Peyer's patch (tissue), 4 donors: ENCODE data around the gene MYO1F. TPM values are rescaled to one million over a fixed set of nuclear protein-coding genes. Genes with fewer than 3 reads are reported as not detected.

Source experiments
- DNase-seq, 3 donors: peaks; one replicate each; pipeline ENCODE4 v3.0.0-alpha.2; 2017 to 2019
- H3K27ac ChIP-seq, 4 donors: fragments of 200-600 bp; sonication (generic); one replicate each; pipeline ENCODE4 v1.5.1; 2016 to 2019
- H3K27me3 ChIP-seq, 2 donors: fragments of 200-600 bp; sonication (generic); one replicate each; pipeline ENCODE4 v1.5.1; 2019
- H3K36me3 ChIP-seq, 3 donors: fragments of 200-600 bp; sonication (generic); one replicate each; pipeline ENCODE4 v1.5.1; 2016 to 2019
- H3K4me1 ChIP-seq, 4 donors: fragments of 200-600 bp; sonication (generic); one replicate each; pipeline ENCODE4 v1.5.1; 2016 to 2019
- H3K4me3 ChIP-seq, 4 donors: fragments of 200-600 bp; sonication (generic); 1 replicate in 3 of 4; 2 replicates in 1 of 4; pipeline ENCODE4 v1.5.1; 2016 to 2019; ENCODE audit warnings: mild to moderate bottlenecking in 1 of 4
- H3K9me3 ChIP-seq, 4 donors: fragments of 200-600 bp; sonication (generic); one replicate each; pipeline ENCODE4 v1.5.1; 2016 to 2019; ENCODE audit warnings: mild to moderate bottlenecking in 1 of 4
- POLR2A ChIP-seq, 2 donors: fragments of 450-650 bp; IDR thresholded peaks; one replicate each; pipeline ENCODE4 v1.5.1; 2017; ENCODE audit warnings: antibody characterized with exemption in 2 of 2, mild to moderate bottlenecking in 2 of 2, moderate library complexity in 2 of 2
- total RNA-seq, 4 donors: library from RNA; depleted of rRNA; stranded (reverse); fragments of >200 nt; gene quantifications; one replicate each; pipeline ENCODE4 v1.1.0, GENCODE V29; 2016
- TF ChIP-seq, protein P1 (sequence below), 6 experiments: fragments of 450-650 bp in 4 of 6; fragments of 200-600 bp in 2 of 6; sonication (generic) in 1 of 6; IDR thresholded peaks; one replicate each; pipeline ENCODE4 v1.5.1; 2017 to 2019; ENCODE audit warnings: antibody characterized with exemption in 6 of 6, mild to moderate bottlenecking in 3 of 6, moderate library complexity in 1 of 6

Gene MYO1F
- total RNA-seq, 4 donors from 2014 or later = 10.8 to 168 (median 22.1) TPM

- TF ChIP-seq, protein P1, sequence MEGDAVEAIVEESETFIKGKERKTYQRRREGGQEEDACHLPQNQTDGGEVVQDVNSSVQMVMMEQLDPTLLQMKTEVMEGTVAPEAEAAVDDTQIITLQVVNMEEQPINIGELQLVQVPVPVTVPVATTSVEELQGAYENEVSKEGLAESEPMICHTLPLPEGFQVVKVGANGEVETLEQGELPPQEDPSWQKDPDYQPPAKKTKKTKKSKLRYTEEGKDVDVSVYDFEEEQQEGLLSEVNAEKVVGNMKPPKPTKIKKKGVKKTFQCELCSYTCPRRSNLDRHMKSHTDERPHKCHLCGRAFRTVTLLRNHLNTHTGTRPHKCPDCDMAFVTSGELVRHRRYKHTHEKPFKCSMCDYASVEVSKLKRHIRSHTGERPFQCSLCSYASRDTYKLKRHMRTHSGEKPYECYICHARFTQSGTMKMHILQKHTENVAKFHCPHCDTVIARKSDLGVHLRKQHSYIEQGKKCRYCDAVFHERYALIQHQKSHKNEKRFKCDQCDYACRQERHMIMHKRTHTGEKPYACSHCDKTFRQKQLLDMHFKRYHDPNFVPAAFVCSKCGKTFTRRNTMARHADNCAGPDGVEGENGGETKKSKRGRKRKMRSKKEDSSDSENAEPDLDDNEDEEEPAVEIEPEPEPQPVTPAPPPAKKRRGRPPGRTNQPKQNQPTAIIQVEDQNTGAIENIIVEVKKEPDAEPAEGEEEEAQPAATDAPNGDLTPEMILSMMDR (IDR thresholded peaks at IDR 0.05) = no peak
- no peak for TF ChIP-seq POLR2A (IDR thresholded peaks at IDR 0.05)
- H3K4me1 ChIP-seq = peaks cover 0 to 9% (median 4%) of the 10 kb centered on the region in 4 donors
Measured at GRCh38 chr19:8485561-8486371, 91.5 kb downstream of the MYO1F start.

GRCh38 chr19:8484331-8484894, 92.8 kb downstream of the MYO1F start:
- no peak overlapping the region for H3K27ac ChIP-seq
- H3K36me3 ChIP-seq = peaks cover 0 to 92% (median 0%) of the 10 kb centered on the region in 3 donors
- peak in 2 of 3 donors; percentile 39 to 66 for DNase-seq
- no peak overlapping the region for H3K4me3 ChIP-seq
- H3K4me1 ChIP-seq = peaks cover 0 to 9% (median 4%) of the 10 kb centered on the region in 4 donors
- TF ChIP-seq, protein P1 (IDR thresholded peaks at IDR 0.05) = no peak
- TF ChIP-seq POLR2A (IDR thresholded peaks at IDR 0.05) = no peak
- H3K9me3 ChIP-seq = no peaks in the 10 kb centered on the region
- H3K27me3 ChIP-seq = no peaks in the 10 kb centered on the region

More at GRCh38 chr19:8485561-8486371, 91.5 kb downstream of the MYO1F start:
- Histone ChIP-seq H3K4me3 (no peak overlapping the region), H3K9me3 (no peaks in the 10 kb centered on the region), H3K36me3 (peaks cover 0 to 91% (median 0%) of the 10 kb centered on the region in 3 donors), H3K27me3 (no peaks in the 10 kb centered on the region), H3K27ac (no peak overlapping the region)
- DNase-seq = peak in 1 of 3 donors; percentile 44

DNA sequence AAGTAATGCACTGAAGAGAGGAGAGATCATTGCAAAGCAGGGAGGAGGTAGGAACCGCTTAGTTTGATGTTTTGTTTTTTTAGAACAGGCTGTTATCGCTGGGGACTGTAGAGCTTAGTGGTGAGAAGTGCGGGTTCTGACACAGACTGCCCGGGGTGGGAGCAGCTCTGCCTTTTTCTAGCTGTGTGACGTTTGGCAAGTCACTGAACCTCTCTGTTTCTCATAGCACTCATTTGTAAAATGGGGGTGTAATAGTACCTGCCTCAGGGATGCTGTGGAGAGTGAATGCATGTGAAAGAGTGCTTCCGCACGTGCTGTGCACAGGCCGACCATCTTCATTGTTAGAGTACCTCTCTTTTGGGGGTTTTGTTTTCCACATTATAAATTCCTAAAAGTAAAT, 94.1 kb downstream of the MYO1F start:
- DNase-seq = peak in 1 of 3 donors; percentile 7
- TF ChIP-seq, protein P1 (IDR thresholded peaks at IDR 0.05) = no peak
- no peak for TF ChIP-seq POLR2A (IDR thresholded peaks at IDR 0.05)
- H3K27me3 ChIP-seq = no peaks in the 10 kb centered on the region
- H3K27ac ChIP-seq = no peak overlapping the region
- no peak overlapping the region for H3K4me3 ChIP-seq
- H3K9me3 ChIP-seq = no peaks in the 10 kb centered on the region
- peaks cover 0 to 90% (median 0%) of the 10 kb centered on the region in 3 donors for H3K36me3 ChIP-seq
- H3K4me1 ChIP-seq = peaks cover 0 to 9% (median 4%) of the 10 kb centered on the region in 4 donors

GRCh38 chr19:8482696-8483095, 94.5 kb downstream of the MYO1F start:
- H3K36me3 ChIP-seq = peaks cover 0 to 91% (median 0%) of the 10 kb centered on the region in 3 donors
- TF ChIP-seq, protein P1 (IDR thresholded peaks at IDR 0.05) = no peak
- no peak for TF ChIP-seq POLR2A (IDR thresholded peaks at IDR 0.05)

DNA sequence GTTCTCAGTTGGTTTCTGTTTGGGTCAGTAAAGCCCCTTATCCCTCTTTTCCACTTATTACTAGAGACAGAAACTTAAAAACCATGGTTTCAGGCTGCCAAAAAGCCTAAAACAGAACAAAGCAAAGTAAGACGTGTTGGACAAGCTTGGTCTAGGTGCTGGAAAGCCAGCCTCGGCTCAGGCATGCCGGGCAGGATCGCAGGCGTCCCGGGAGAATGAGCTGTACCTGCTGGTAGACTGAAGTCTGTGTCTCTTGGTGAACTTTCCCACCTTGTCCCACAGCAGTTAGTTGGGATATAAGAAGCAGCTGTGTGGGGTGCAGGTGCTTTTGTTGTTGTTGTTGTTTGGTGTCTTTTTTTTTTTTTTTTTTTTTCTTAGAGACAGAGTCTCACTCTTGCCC, 95.6 kb downstream of the MYO1F start:
- peaks cover 0 to 3% (median under 1%) of the 10 kb centered on the region in 4 donors for H3K4me1 ChIP-seq
- H3K27me3 ChIP-seq = no peaks in the 10 kb centered on the region
- DNase-seq = peak in 1 of 3 donors; percentile 26
- no peaks in the 10 kb centered on the region for H3K9me3 ChIP-seq
- TF ChIP-seq, protein P1 (IDR thresholded peaks at IDR 0.05) = no peak
- no peak for TF ChIP-seq POLR2A (IDR thresholded peaks at IDR 0.05)
- H3K27ac ChIP-seq = no peak overlapping the region
- H3K4me3 ChIP-seq = no peak overlapping the region
- peaks cover 0 to 91% (median 0%) of the 10 kb centered on the region in 3 donors for H3K36me3 ChIP-seq

More at GRCh38 chr19:8482696-8483095, 94.5 kb downstream of the MYO1F start:
- Histone ChIP-seq H3K27ac (no peak overlapping the region), H3K9me3 (no peaks in the 10 kb centered on the region), H3K27me3 (no peaks in the 10 kb centered on the region), H3K4me1 (peaks cover 0 to 9% (median 4%) of the 10 kb centered on the region in 4 donors), H3K4me3 (no peak overlapping the region)
- DNase-seq = peak in 1 of 3 donors; percentile 33
